Panc1 (cell line): ENCODE measurements around the gene TMEM161A. TPM values are rescaled to one million over a fixed set of nuclear protein-coding genes. Genes with fewer than 3 reads are reported as not detected.

Experiments
- ATAC-seq: fragments of 200-7000 bp; cut with Tn5 transposase; 2 replicates; pipeline ENCODE4 v1.9.1; 2020; ENCODE audit warnings: mild to moderate bottlenecking, moderate library complexity
- BruUV-seq: library from RNA; stranded (reverse); fragments of 400-500 nt; replicated peaks from 2 replicates; lab custom pipeline; 2021; lab: Mats Ljungman, UMichigan
- CTCF ChIA-PET: fragments of 300-600 bp; sonication (Branson Sonifier 250); formaldehyde crosslinking; loops from one replicate; lab custom pipeline; 2022; ENCODE audit warnings: antibody characterized with exemption; lab: Charles Lee
- POLR2A ChIA-PET: fragments of 300-600 bp; sonication (Branson Sonifier 250); formaldehyde crosslinking; loops from one replicate; lab custom pipeline; 2022; ENCODE audit warnings: antibody characterized with exemption; lab: Charles Lee
- DNase-seq: peaks from one replicate; pipeline ENCODE4 v3.0.0-alpha.2; 2010; ENCODE audit warnings: low read depth, low spot score
- H3K27ac ChIP-seq: 2 replicates; pipeline ENCODE4 v1.5.1; 2011; ENCODE audit warnings: mild to moderate bottlenecking, low read length, inconsistent platforms
- H3K27me3 ChIP-seq: fragments of 200-500 bp; sonication (Bioruptor generic); 2 replicates; pipeline ENCODE4 v1.6.0; 2014; ENCODE audit warnings: low read length, inconsistent platforms; ENCODE audit not compliant: control insufficient read depth, insufficient read depth
- H3K36me3 ChIP-seq: fragments of 200-500 bp; sonication (Bioruptor generic); 2 replicates; pipeline ENCODE4 v1.5.1; 2014; ENCODE audit warnings: inconsistent platforms, mild to moderate bottlenecking, low read length, moderate library complexity; ENCODE audit not compliant: control insufficient read depth, insufficient read depth
- H3K4me1 ChIP-seq: 2 replicates; pipeline ENCODE4 v1.5.1; 2011; ENCODE audit warnings: inconsistent platforms, mild to moderate bottlenecking, low read length, moderate library complexity; ENCODE audit not compliant: control insufficient read depth, insufficient read depth
- H3K4me3 ChIP-seq, 2 experiments: 2 replicates each; pipeline ENCODE4 v1.5.1; 2011 to 2012; ENCODE audit warnings: low read depth in 2 of 2, low read length in 2 of 2, mild to moderate bottlenecking in 2 of 2, inconsistent platforms in 1 of 2, moderate library complexity in 1 of 2
- H3K9me3 ChIP-seq: fragments of 200-500 bp; sonication (Bioruptor generic); 2 replicates; pipeline ENCODE4 v1.5.1; 2014; ENCODE audit warnings: low read depth, mild to moderate bottlenecking, inconsistent platforms, low read length, moderate library complexity; ENCODE audit not compliant: control insufficient read depth, insufficient read depth
- POLR2AphosphoS5 ChIP-seq: IDR thresholded peaks from 2 replicates; pipeline ENCODE4 v1.6.1; 2012; ENCODE audit warnings: mild to moderate bottlenecking, low read depth, low read length, moderate library complexity
- SIN3A ChIP-seq: IDR thresholded peaks from 2 replicates; pipeline ENCODE4 v1.6.1; 2012; ENCODE audit warnings: low read depth, mild to moderate bottlenecking, low read length, moderate library complexity, borderline replicate concordance; ENCODE audit not compliant: insufficient read depth
- TCF7L2 ChIP-seq: IDR thresholded peaks from 2 replicates; pipeline ENCODE4 v1.6.1; 2011; ENCODE audit warnings: mild to moderate bottlenecking, low read depth, low read length, inconsistent platforms
- in situ Hi-C: cut with HindIII; loops from 2 replicates; pipeline ENCODE4 v1.10.0; 2016; ENCODE audit warnings: low sequenced_read_pairs, low pct_unique_long_range_greater_than_20kb
- intact Hi-C: fragments of 100-400 bp; cut with micrococcal nuclease; formaldehyde crosslinking; loops from one replicate; pipeline ENCODE4 v1.10.0; 2022; ENCODE audit not compliant: unreplicated experiment
- total RNA-seq: library from RNA; stranded (reverse); gene quantifications from one replicate; pipeline ENCODE4 v1.2.1, GENCODE V29; 2021; ENCODE audit not compliant: unreplicated experiment
- TF ChIP-seq, protein P1 (sequence below): fragments of 450-650 bp; IDR thresholded peaks from 2 replicates; pipeline ENCODE4 v1.5.1; 2017; ENCODE audit warnings: mild to moderate bottlenecking
- TF ChIP-seq, protein P2 (sequence below), 2 experiments: IDR thresholded peaks; 2 replicates each; pipeline ENCODE4 v1.6.1; 2011 to 2012; ENCODE audit warnings: low read depth in 2 of 2, control low read depth in 1 of 2, low read length in 1 of 2, mild to moderate bottlenecking in 1 of 2, moderate library complexity in 1 of 2; ENCODE audit not compliant: insufficient read depth in 1 of 2

TMEM161A gene
- total RNA-seq, 1 experiment from 2014 or later, result 26.7 TPM

DNA sequence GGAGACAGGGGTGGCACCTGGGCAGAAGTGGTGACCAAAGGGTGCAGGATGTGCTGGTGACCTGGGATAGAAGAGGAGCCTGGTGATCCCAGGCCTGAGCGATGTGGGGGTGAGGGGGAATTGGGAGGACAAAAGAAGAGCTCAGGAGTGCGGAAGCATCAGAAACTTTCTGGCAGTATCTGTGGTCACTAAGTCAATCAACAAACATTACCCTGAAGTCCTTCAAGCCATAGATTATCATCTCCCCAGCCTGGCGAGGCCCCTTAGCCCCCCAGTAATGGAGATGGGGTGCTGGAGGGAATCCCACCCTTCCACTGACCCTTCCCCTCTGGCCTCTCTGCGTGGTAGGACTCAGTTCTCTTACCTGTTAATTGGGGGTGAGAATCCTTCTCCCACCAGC is 21.3 kb upstream of the TMEM161A start:
- Histone ChIP-seq H3K27me3 (no peaks in the 10 kb centered on the region), H3K4me3 (no peak overlapping the region), H3K9me3 (no peaks in the 10 kb centered on the region), H3K4me1 (no peaks in the 10 kb centered on the region), H3K27ac (no peak overlapping the region), H3K36me3 (no peaks in the 10 kb centered on the region)
- BruUV-seq, result no TSS peak
- ChIA-PET CTCF (no interaction called here), POLR2A (no interaction called here)
- no peak for DNase-seq
- intact Hi-C loops (no loop called here), in situ Hi-C loops (no loop called here)
- TF ChIP-seq, protein P1, sequence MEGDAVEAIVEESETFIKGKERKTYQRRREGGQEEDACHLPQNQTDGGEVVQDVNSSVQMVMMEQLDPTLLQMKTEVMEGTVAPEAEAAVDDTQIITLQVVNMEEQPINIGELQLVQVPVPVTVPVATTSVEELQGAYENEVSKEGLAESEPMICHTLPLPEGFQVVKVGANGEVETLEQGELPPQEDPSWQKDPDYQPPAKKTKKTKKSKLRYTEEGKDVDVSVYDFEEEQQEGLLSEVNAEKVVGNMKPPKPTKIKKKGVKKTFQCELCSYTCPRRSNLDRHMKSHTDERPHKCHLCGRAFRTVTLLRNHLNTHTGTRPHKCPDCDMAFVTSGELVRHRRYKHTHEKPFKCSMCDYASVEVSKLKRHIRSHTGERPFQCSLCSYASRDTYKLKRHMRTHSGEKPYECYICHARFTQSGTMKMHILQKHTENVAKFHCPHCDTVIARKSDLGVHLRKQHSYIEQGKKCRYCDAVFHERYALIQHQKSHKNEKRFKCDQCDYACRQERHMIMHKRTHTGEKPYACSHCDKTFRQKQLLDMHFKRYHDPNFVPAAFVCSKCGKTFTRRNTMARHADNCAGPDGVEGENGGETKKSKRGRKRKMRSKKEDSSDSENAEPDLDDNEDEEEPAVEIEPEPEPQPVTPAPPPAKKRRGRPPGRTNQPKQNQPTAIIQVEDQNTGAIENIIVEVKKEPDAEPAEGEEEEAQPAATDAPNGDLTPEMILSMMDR, result no peak
- TF ChIP-seq, protein P2, sequence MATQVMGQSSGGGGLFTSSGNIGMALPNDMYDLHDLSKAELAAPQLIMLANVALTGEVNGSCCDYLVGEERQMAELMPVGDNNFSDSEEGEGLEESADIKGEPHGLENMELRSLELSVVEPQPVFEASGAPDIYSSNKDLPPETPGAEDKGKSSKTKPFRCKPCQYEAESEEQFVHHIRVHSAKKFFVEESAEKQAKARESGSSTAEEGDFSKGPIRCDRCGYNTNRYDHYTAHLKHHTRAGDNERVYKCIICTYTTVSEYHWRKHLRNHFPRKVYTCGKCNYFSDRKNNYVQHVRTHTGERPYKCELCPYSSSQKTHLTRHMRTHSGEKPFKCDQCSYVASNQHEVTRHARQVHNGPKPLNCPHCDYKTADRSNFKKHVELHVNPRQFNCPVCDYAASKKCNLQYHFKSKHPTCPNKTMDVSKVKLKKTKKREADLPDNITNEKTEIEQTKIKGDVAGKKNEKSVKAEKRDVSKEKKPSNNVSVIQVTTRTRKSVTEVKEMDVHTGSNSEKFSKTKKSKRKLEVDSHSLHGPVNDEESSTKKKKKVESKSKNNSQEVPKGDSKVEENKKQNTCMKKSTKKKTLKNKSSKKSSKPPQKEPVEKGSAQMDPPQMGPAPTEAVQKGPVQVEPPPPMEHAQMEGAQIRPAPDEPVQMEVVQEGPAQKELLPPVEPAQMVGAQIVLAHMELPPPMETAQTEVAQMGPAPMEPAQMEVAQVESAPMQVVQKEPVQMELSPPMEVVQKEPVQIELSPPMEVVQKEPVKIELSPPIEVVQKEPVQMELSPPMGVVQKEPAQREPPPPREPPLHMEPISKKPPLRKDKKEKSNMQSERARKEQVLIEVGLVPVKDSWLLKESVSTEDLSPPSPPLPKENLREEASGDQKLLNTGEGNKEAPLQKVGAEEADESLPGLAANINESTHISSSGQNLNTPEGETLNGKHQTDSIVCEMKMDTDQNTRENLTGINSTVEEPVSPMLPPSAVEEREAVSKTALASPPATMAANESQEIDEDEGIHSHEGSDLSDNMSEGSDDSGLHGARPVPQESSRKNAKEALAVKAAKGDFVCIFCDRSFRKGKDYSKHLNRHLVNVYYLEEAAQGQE (IDR thresholded peaks at IDR 0.05; ENCODE audit: insufficient read depth in 1 of 2, low read depth in 2 of 2, low read length in 1 of 2), result no peak
- TF ChIP-seq TCF7L2 (no peak), SIN3A (no peak), POLR2AphosphoS5 (no peak)
- ATAC-seq, result no peak

DNA sequence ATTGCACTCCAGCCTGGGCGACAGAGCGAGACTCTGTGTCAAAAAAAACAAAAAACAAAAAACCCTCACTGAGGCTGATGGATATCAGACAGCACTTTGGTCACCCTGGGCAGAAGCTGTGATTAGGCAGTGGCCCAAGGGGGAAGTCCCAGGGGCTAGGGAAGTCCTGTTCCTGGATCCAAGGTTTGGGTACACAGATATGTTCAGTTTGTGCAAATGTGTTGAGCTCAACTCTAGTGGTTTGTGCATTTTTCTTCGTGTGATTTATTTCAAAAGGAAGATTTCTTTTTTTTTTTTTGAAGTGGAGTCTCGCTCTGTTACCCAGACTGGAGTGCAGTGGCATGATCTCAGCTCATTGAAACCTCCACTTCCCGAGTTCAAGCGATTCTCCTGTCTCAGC is 19.5 kb upstream of the TMEM161A start:
- intact Hi-C loops (no loop called here), in situ Hi-C loops (no loop called here)
- no peak for TF ChIP-seq POLR2AphosphoS5
- TF ChIP-seq, protein P2 (IDR thresholded peaks at IDR 0.05; ENCODE audit: insufficient read depth in 1 of 2, low read depth in 2 of 2, low read length in 1 of 2), result no peak
- TF ChIP-seq SIN3A, result no peak
- TF ChIP-seq, protein P1, result no peak
- no peak for TF ChIP-seq TCF7L2
- CTCF ChIA-PET, result no interaction called here
- Histone ChIP-seq H3K4me1 (no peaks in the 10 kb centered on the region), H3K4me3 (no peak overlapping the region), H3K27me3 (no peaks in the 10 kb centered on the region), H3K27ac (no peak overlapping the region), H3K36me3 (no peaks in the 10 kb centered on the region), H3K9me3 (no peaks in the 10 kb centered on the region)
- POLR2A ChIA-PET, result no interaction called here
- DNase-seq (no peak), ATAC-seq (no peak)
- no TSS peak for BruUV-seq
